ENCODE data around the gene DPF3. TPM values are rescaled to one million over a fixed set of nuclear protein-coding genes. Genes with fewer than 3 reads are reported as not detected.

Gene DPF3
- total RNA-seq, 1 donor from 2014 or later = 3.0 TPM

GRCh38 chr14:72818998-72819397 is 74.9 kb downstream of the DPF3 start:
- Mint-ChIP-seq H3K36me3 (ENCODE audit: low read depth, unreplicated experiment) (peaks cover 3% of the 10 kb centered on the region), H3K27ac (ENCODE audit: unreplicated experiment) (no peak overlapping the region), H3K9me3 (ENCODE audit: unreplicated experiment) (no peaks in the 10 kb centered on the region), H3K4me3 (ENCODE audit: unreplicated experiment) (no peak overlapping the region), H3K4me1 (ENCODE audit: unreplicated experiment) (no peaks in the 10 kb centered on the region), H3K27me3 (ENCODE audit: unreplicated experiment) (peaks cover 2% of the 10 kb centered on the region)
- TF ChIP-seq CTCF (IDR thresholded peaks at IDR 0.05; ENCODE audit: unreplicated experiment) = no peak
- DNase-seq (ENCODE audit: low spot score) = no peak

- TF ChIP-seq CTCF (IDR thresholded peaks at IDR 0.05; ENCODE audit: unreplicated experiment) = no peak
- DNase-seq (ENCODE audit: low spot score) = no peak
- H3K27ac Mint-ChIP-seq (ENCODE audit: unreplicated experiment) = no peak overlapping the region
- no peaks in the 10 kb centered on the region for H3K4me1 Mint-ChIP-seq (ENCODE audit: unreplicated experiment)
- no peaks in the 10 kb centered on the region for H3K27me3 Mint-ChIP-seq (ENCODE audit: unreplicated experiment)
- no peaks in the 10 kb centered on the region for H3K9me3 Mint-ChIP-seq (ENCODE audit: unreplicated experiment)
- H3K4me3 Mint-ChIP-seq (ENCODE audit: unreplicated experiment) = no peak overlapping the region
- no peaks in the 10 kb centered on the region for H3K36me3 Mint-ChIP-seq (ENCODE audit: low read depth, unreplicated experiment)
Observed at GRCh38 chr14:72816287-72816686, 77.6 kb downstream of the DPF3 start.

GRCh38 chr14:72815430-72815829 is 78.5 kb downstream of the DPF3 start:
- Mint-ChIP-seq H3K36me3 (ENCODE audit: low read depth, unreplicated experiment) (no peaks in the 10 kb centered on the region), H3K4me1 (ENCODE audit: unreplicated experiment) (no peaks in the 10 kb centered on the region), H3K27ac (ENCODE audit: unreplicated experiment) (no peak overlapping the region), H3K9me3 (ENCODE audit: unreplicated experiment) (no peaks in the 10 kb centered on the region), H3K27me3 (ENCODE audit: unreplicated experiment) (no peaks in the 10 kb centered on the region), H3K4me3 (ENCODE audit: unreplicated experiment) (no peak overlapping the region)
- no peak for TF ChIP-seq CTCF (IDR thresholded peaks at IDR 0.05; ENCODE audit: unreplicated experiment)
- no peak for DNase-seq (ENCODE audit: low spot score)

GRCh38 chr14:72812292-72812851 is 81.5 kb downstream of the DPF3 start:
- Mint-ChIP-seq H3K27me3 (ENCODE audit: unreplicated experiment) (no peaks in the 10 kb centered on the region), H3K27ac (ENCODE audit: unreplicated experiment) (no peak overlapping the region), H3K36me3 (ENCODE audit: low read depth, unreplicated experiment) (no peaks in the 10 kb centered on the region), H3K9me3 (ENCODE audit: unreplicated experiment) (no peaks in the 10 kb centered on the region), H3K4me1 (ENCODE audit: unreplicated experiment) (no peaks in the 10 kb centered on the region), H3K4me3 (ENCODE audit: unreplicated experiment) (no peak overlapping the region)
- no peak for TF ChIP-seq CTCF (IDR thresholded peaks at IDR 0.05; ENCODE audit: unreplicated experiment)
- DNase-seq (ENCODE audit: low spot score) = no peak

- Mint-ChIP-seq H3K36me3 (ENCODE audit: low read depth, unreplicated experiment) (no peaks in the 10 kb centered on the region), H3K4me1 (ENCODE audit: unreplicated experiment) (no peaks in the 10 kb centered on the region), H3K27ac (ENCODE audit: unreplicated experiment) (no peak overlapping the region), H3K9me3 (ENCODE audit: unreplicated experiment) (no peaks in the 10 kb centered on the region), H3K27me3 (ENCODE audit: unreplicated experiment) (no peaks in the 10 kb centered on the region), H3K4me3 (ENCODE audit: unreplicated experiment) (no peak overlapping the region)
- no peak for TF ChIP-seq CTCF (IDR thresholded peaks at IDR 0.05; ENCODE audit: unreplicated experiment)
- DNase-seq (ENCODE audit: low spot score) = no peak
Observed at GRCh38 chr14:72810201-72810600, 83.7 kb downstream of the DPF3 start.

All from endothelial cell (in vitro differentiated cells).